Naive thymus-derived CD4-positive, alpha-beta T cell (primary cell): ENCODE measurements around the gene ZC3H18. TPM values are rescaled to one million over a fixed set of nuclear protein-coding genes. Genes with fewer than 3 reads are reported as not detected.

ENCODE experiments used
- ATAC-seq: fragments of 150-1000 bp; cut with Tn5 transposase; 2 replicates; pipeline ENCODE4 v1.10.0; 2021; ENCODE audit warnings: mild to moderate bottlenecking, moderate library complexity
- CTCF ChIA-PET: fragments of 350-600 bp; sonication (Branson Sonifier 250); formaldehyde crosslinking; loops from one replicate; lab custom pipeline; 2021; ENCODE audit warnings: antibody characterized with exemption; lab: Charles Lee
- POLR2A ChIA-PET: fragments of 350-600 bp; sonication (Branson Sonifier 250); formaldehyde crosslinking; loops from one replicate; lab custom pipeline; 2021; ENCODE audit warnings: antibody characterized with exemption, inconsistent platforms; lab: Charles Lee
- DNase-seq, 9 donors: peaks; one replicate each; pipeline versions ENCODE4 v3.0.0 to v3.0.0-alpha.2; 2020 to 2022; ENCODE audit warnings: mixed read lengths in 1 of 9
- H3K27ac ChIP-seq: one replicate; pipeline ENCODE4 v1.7.0; 2013; ENCODE audit warnings: mild to moderate bottlenecking, low read depth, low read length, moderate library complexity
- H3K27me3 ChIP-seq, 2 donors: one replicate each; pipeline ENCODE4 v1.7.0; 2013; ENCODE audit warnings: low read length in 2 of 2, mild to moderate bottlenecking in 2 of 2, moderate library complexity in 2 of 2; ENCODE audit not compliant: control insufficient read depth in 2 of 2, insufficient read depth in 2 of 2
- H3K36me3 ChIP-seq, 3 experiments: 1 replicate in 2 of 3; 2 replicates in 1 of 3; pipeline ENCODE4 v1.7.0; 2013; ENCODE audit warnings: low read length in 3 of 3, mild to moderate bottlenecking in 3 of 3, moderate library complexity in 1 of 3; ENCODE audit not compliant: insufficient read depth in 3 of 3, control insufficient read depth in 2 of 3
- H3K4me1 ChIP-seq, 2 donors: one replicate each; pipeline ENCODE4 v1.7.0; 2013; ENCODE audit warnings: low read length in 2 of 2, mild to moderate bottlenecking in 2 of 2, moderate library complexity in 1 of 2; ENCODE audit not compliant: control insufficient read depth in 2 of 2, insufficient read depth in 2 of 2
- H3K4me3 ChIP-seq: 2 replicates; pipeline ENCODE4 v1.7.0; 2013; ENCODE audit warnings: mild to moderate bottlenecking, low read length
- H3K9me3 ChIP-seq, 3 experiments: 1 replicate in 2 of 3; 2 replicates in 1 of 3; pipeline ENCODE4 v1.7.0; 2013; ENCODE audit warnings: low read length in 3 of 3; ENCODE audit not compliant: control insufficient read depth in 2 of 3
- H3K27ac Mint-ChIP-seq, 9 donors: one replicate each; pipeline ENCODE4 v1.8.0; 2020 to 2022; ENCODE audit warnings: mixed read lengths in 9 of 9, mild to moderate bottlenecking in 8 of 9, moderate library complexity in 5 of 9, inconsistent platforms in 2 of 9
- H3K27me3 Mint-ChIP-seq, 5 donors: one replicate each; pipeline ENCODE4 v1.8.0; 2021 to 2022; ENCODE audit warnings: mixed read lengths in 5 of 5, mild to moderate bottlenecking in 1 of 5
- H3K36me3 Mint-ChIP-seq, 5 donors: one replicate each; pipeline ENCODE4 v1.8.0; 2020 to 2022; ENCODE audit warnings: mixed read lengths in 5 of 5, mild to moderate bottlenecking in 3 of 5, inconsistent platforms in 1 of 5
- H3K4me1 Mint-ChIP-seq, 7 donors: one replicate each; pipeline ENCODE4 v1.8.0; 2020 to 2022; ENCODE audit warnings: mixed read lengths in 7 of 7, mild to moderate bottlenecking in 3 of 7, inconsistent platforms in 1 of 7
- H3K4me3 Mint-ChIP-seq, 10 donors: one replicate each; pipeline ENCODE4 v1.8.0; 2020 to 2022; ENCODE audit warnings: mild to moderate bottlenecking in 10 of 10, mixed read lengths in 10 of 10, moderate library complexity in 6 of 10, inconsistent platforms in 2 of 10
- H3K9me3 Mint-ChIP-seq, 11 donors: one replicate each; pipeline ENCODE4 v1.8.0; 2020 to 2022; ENCODE audit warnings: mixed read lengths in 11 of 11, mild to moderate bottlenecking in 4 of 11, inconsistent platforms in 1 of 11, moderate library complexity in 1 of 11
- intact Hi-C, 2 donors: fragments of 100-400 bp; cut with micrococcal nuclease; formaldehyde crosslinking; loops; one replicate each; pipeline ENCODE4 v1.15.1; 2023
- polyA plus RNA-seq, 2 donors: library from polyadenylated mRNA; unstranded; fragments of 300-500 nt; fragmentation: Illumina TruSeq; gene quantifications; one replicate each; pipeline ENCODE4 v1.2.3, GENCODE V29; 2021
- total RNA-seq, 6 experiments: library from RNA in 5 of 6; stranded (reverse) in 5 of 6; gene quantifications; 1 replicate in 5 of 6; 2 replicates in 1 of 6; pipeline ENCODE4 v1.2.3 and lab custom pipeline; 2021 to 2026

The ZC3H18 gene
- total and polyA plus RNA-seq, 7 experiments from 2014 or later, result 11.0 to 97.8 (median 78.2) TPM

DNA sequence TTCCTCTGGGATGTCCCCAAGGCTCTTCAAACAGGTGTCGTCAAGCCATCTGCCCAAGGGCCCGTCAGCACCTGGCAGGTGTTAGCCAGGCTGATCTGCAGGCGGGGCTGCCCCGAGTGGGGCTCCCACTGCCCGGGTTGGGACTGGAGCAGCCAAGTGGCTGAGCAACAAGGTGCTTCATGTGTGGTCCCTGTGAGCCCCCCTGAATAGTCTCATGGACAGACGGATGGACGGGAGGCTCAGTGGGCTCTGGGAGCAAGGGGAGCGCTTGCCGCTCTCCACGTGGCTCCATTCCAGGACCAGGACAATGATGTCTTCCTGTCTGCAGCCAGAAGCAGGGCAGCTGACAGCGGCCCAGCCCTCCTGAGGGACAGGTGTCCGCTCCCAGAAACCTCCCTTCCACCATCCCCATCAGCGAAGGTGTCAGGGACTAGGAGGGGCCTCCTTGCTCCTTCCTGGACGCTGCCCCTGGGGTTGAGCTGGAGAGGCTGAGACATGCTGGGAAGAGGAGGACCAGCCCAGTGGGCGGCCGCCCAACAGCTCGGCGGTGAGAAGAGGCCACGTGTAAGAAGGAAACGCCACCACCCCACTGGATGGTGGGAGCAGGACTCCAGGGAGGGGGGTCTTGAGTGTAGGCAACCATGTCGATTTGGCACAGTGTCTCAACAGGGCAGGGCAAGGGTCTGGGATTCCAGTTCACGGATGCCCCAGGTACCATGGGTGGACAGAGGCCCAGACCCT, 106.5 kb downstream of the ZC3H18 start:
- Histone ChIP-seq H3K9me3 (no peaks in the 10 kb centered on the region), H3K27ac (no peak overlapping the region), H3K27me3 (no peaks in the 10 kb centered on the region), H3K4me3 (no peak overlapping the region), H3K4me1 (peaks cover 10 to 13% of the 10 kb centered on the region in 2 donors), H3K36me3 (peaks cover 0 to 56% (median 13%) of the 10 kb centered on the region in 3 experiments)
- DNase-seq, result no peak
- intact Hi-C loops, result no loop called here
- H3K36me3 Mint-ChIP-seq, result peaks cover 0 to 7% (median 0%) of the 10 kb centered on the region in 5 donors
- CTCF ChIA-PET, result no interaction called here
- POLR2A ChIA-PET, result interaction anchor here (1.1 to 1.2 kb wide), 2 partner anchors 14 to 24 kb away, joined by 3 to 5 read pairs; partner anchors contain the start of gene MVD
- H3K27me3 Mint-ChIP-seq, result no peaks in the 10 kb centered on the region
- H3K4me3 Mint-ChIP-seq, result no peak overlapping the region
- ATAC-seq, result no peak
- H3K27ac Mint-ChIP-seq, result no peak overlapping the region
- peaks cover 5 to 12% (median 8%) of the 10 kb centered on the region in 7 donors for H3K4me1 Mint-ChIP-seq
- no peaks in the 10 kb centered on the region for H3K9me3 Mint-ChIP-seq

DNA sequence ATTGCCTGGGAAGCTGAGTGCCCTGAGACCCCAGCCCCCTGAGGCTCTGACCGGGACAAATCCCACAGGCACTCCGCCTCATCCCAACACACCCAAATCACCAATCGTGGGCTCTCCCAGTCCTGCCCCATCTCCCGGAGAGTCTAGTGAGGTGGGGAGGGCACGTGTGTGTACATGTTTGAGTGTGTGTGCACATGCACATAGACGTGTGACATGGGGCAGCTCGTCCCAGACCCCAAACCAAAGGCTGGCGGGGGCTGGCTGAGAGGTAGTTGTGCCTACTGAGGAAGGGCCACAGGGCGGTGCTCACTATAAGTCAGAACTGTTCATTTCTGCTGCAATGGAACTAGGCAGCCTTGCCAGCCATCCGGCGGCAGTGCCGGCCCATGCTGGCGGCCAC, 107.5 kb downstream of the ZC3H18 start:
- Histone ChIP-seq H3K4me1 (peaks cover 17 to 22% of the 10 kb centered on the region in 2 donors), H3K9me3 (no peaks in the 10 kb centered on the region), H3K36me3 (peaks cover 0 to 56% (median 13%) of the 10 kb centered on the region in 3 experiments), H3K4me3 (no peak overlapping the region), H3K27ac (no peak overlapping the region), H3K27me3 (no peaks in the 10 kb centered on the region)
- DNase-seq, result no peak
- H3K4me1 Mint-ChIP-seq, result peaks cover 16 to 22% (median 17%) of the 10 kb centered on the region in 7 donors
- H3K27ac Mint-ChIP-seq, result no peak overlapping the region
- intact Hi-C loops, result no loop called here
- H3K27me3 Mint-ChIP-seq, result no peaks in the 10 kb centered on the region
- CTCF ChIA-PET, result no interaction called here
- no peaks in the 10 kb centered on the region for H3K9me3 Mint-ChIP-seq
- ATAC-seq, result no peak
- peaks cover 0 to 9% (median 0%) of the 10 kb centered on the region in 5 donors for H3K36me3 Mint-ChIP-seq
- H3K4me3 Mint-ChIP-seq, result peak overlapping the region in 1 of 10 donors; percentile 51
- POLR2A ChIA-PET, result interaction anchor here (1.1 to 1.2 kb wide), 2 partner anchors 15 to 23 kb away, joined by 3 to 5 read pairs; partner anchors contain the start of gene MVD

DNA sequence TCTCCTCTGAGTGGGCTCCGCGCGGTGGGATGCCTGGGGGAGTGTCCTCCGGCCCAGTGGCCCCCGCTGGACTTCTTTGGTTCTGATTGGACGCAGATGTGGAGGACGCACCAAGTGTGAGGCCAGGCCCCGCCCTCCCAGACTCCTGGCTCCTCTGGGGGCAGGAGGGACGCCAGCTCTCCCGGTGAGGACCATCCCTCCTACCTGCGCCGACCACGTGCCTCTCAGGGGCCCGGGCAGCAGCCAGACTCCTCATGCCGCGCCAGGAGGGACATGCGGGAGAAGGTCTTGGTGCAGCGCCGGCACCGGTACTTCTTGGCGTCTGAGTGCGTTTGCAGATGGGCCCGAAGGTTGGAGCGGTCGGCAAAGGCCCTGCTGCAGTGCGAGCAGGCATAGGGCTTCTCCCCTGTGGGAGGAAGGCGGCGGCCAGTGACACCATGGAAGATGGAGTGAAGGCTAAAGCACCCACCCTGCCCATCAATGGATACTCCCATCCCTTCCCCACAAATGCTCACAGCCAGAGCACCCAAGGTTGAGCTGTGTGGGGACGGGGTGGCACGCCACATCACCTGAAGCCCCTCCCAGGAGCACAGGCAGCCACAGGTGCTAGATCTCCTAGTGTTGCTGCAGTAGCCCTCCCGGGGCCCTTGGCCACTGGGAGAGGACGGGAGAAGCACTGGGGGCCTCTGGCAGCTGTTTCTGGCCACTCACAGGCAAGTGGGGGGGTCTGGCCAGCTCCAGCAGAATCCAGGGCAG, 108.2 kb downstream of the ZC3H18 start:
- no peaks in the 10 kb centered on the region for H3K27me3 ChIP-seq
- H3K27ac Mint-ChIP-seq, result no peak overlapping the region
- H3K4me1 Mint-ChIP-seq, result peaks cover 16 to 26% (median 20%) of the 10 kb centered on the region in 7 donors
- H3K36me3 Mint-ChIP-seq, result peaks cover 0 to 9% (median 0%) of the 10 kb centered on the region in 5 donors
- intact Hi-C loops, result no loop called here
- no peak overlapping the region for H3K4me3 Mint-ChIP-seq
- no peak overlapping the region for H3K27ac ChIP-seq
- CTCF ChIA-PET, result no interaction called here
- H3K4me1 ChIP-seq, result peaks cover 17 to 22% of the 10 kb centered on the region in 2 donors
- no peak for DNase-seq
- H3K9me3 Mint-ChIP-seq, result no peaks in the 10 kb centered on the region
- no peaks in the 10 kb centered on the region for H3K9me3 ChIP-seq
- H3K4me3 ChIP-seq, result no peak overlapping the region
- no peak for ATAC-seq
- peaks cover 0 to 56% (median 13%) of the 10 kb centered on the region in 3 experiments for H3K36me3 ChIP-seq
- no peaks in the 10 kb centered on the region for H3K27me3 Mint-ChIP-seq
- POLR2A ChIA-PET, result interaction anchor here (1.1 to 4.1 kb wide), 3 partner anchors 13 to 24 kb away, joined by 3 to 47 read pairs (median 5); no protein-coding TSS in a partner anchor

DNA sequence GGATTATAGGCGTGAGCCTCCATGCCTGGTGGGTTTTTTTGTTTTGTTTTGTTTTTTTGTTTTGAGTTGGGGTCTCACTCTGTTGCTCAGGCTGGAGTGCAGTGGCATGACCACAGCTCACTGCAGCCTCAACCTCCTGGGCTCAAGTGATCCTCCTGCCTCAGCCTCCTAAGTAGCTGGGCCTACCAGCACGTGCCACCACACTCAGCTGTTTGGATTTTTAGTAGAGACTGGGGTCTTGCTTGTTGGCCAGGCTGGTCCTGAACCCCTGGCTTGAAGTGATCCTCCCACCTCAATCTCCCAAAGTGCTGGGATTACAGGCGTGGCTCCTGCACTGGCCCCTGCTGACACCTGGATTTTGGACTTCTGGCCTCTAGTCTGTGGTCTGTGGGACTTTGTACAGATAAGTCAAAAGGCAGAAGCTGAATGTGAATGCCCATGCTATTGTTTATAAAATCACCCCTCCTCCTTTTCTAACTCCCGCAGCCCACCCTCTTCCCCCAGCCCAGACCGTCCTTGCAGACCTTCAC, 110.4 kb downstream of the ZC3H18 start:
- POLR2A ChIA-PET, result interaction anchor here (0.7 to 4.1 kb wide), 6 partner anchors 9 to 110 kb away, joined by 5 to 47 read pairs (median 6); partner anchors contain the start of genes CTU2 and RNF166
- Mint-ChIP-seq H3K4me1 (peaks cover 22 to 47% (median 32%) of the 10 kb centered on the region in 7 donors), H3K27me3 (no peaks in the 10 kb centered on the region), H3K27ac (peak overlapping the region in 7 of 9 donors; percentile 42 to 94 (median 89)), H3K4me3 (peak overlapping the region in 6 of 10 donors; percentile 74 to 86 (median 82)), H3K36me3 (peaks cover 0 to 14% (median 0%) of the 10 kb centered on the region in 5 donors), H3K9me3 (no peaks in the 10 kb centered on the region)
- DNase-seq (no peak), ATAC-seq (no peak)
- Histone ChIP-seq H3K9me3 (no peaks in the 10 kb centered on the region), H3K27me3 (no peaks in the 10 kb centered on the region), H3K4me3 (no peak overlapping the region), H3K27ac (peak overlapping the region; percentile 4), H3K4me1 (peaks cover 23 to 38% of the 10 kb centered on the region in 2 donors), H3K36me3 (peaks cover 0 to 52% (median 13%) of the 10 kb centered on the region in 3 experiments)
- CTCF ChIA-PET, result interaction anchor here (0.5 to 1.0 kb wide), 4 partner anchors 11 to 560 kb away, joined by 3 to 4 read pairs (median 3); no protein-coding TSS in a partner anchor
- intact Hi-C loops, result loop anchor here (1.0 to 10.0 kb wide), 4 partner anchors 17 to 226 kb away; partner anchors contain the start of genes CYBA (in 1 of the 2), MVD (in 1 of the 2) and ZFPM1 (in 1 of the 2)

DNA sequence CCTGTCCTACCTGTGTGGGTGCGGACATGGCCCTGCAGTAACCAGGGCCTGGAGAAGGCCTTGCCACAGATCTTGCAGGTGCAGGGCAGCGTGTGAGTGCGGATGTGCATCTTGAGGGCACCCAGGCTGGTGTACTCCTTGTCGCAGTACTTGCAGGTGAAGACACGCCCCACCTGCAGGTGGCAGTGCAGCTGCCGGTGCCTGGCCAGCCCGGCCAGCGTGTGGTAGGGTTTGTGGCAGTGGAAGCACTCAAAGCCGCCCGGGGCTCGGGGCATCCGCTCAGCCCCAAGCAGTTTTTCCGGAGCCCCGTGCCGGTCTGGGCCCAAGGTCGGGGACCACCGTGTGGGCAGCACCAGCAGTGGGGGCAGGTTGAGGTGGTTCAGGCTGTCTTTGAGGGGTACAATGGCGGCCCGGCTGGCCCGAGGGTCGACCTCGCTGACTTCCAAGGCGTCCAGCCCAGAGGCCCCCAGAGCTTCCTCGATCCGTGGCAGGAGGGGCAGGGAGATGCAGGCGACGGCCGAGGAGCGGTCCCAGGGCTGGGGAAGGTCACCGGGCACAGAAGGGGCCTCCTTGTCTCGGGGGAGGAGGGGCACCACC, 111.0 kb downstream of the ZC3H18 start:
- intact Hi-C loops, result loop anchor here (1.0 to 10.0 kb wide), 4 partner anchors 18 to 226 kb away; partner anchors contain the start of genes CYBA (in 1 of the 2), MVD (in 1 of the 2) and ZFPM1 (in 1 of the 2)
- Mint-ChIP-seq H3K27ac (peak overlapping the region; percentile 87 to 95 (median 94)), H3K4me1 (peaks cover 22 to 47% (median 32%) of the 10 kb centered on the region in 7 donors), H3K9me3 (no peaks in the 10 kb centered on the region), H3K27me3 (no peaks in the 10 kb centered on the region), H3K4me3 (peak overlapping the region; percentile 66 to 86 (median 82)), H3K36me3 (peaks cover 0 to 14% (median 0%) of the 10 kb centered on the region in 5 donors)
- Histone ChIP-seq H3K36me3 (peaks cover 0 to 47% (median 13%) of the 10 kb centered on the region in 3 experiments), H3K27ac (peak overlapping the region; percentile 67), H3K4me1 (peaks cover 23 to 38% of the 10 kb centered on the region in 2 donors), H3K4me3 (peak overlapping the region; percentile 35), H3K27me3 (no peaks in the 10 kb centered on the region), H3K9me3 (no peaks in the 10 kb centered on the region)
- ATAC-seq (peak; percentile 44), DNase-seq (peak in 4 of 9 donors; percentile 41 to 58 (median 52))
- ChIA-PET CTCF (interaction anchor here (0.5 to 1.0 kb wide), 3 partner anchors 15 to 559 kb away, joined by 3 to 4 read pairs (median 3); no protein-coding TSS in a partner anchor), POLR2A (interaction anchor here (0.7 to 4.1 kb wide), 9 partner anchors 9 to 31 kb away, joined by 3 to 47 read pairs (median 4); partner anchors contain the start of genes CTU2 and RNF166)
